Muscle of leg (tissue), 11 donors: ENCODE results near the gene CHSY3. TPM values are rescaled to one million over a fixed set of nuclear protein-coding genes. Genes with fewer than 3 reads are reported as not detected.

Experiments
- DNase-seq: peaks from one replicate; pipeline ENCODE4 v3.0.0; 2013
- H3K27ac ChIP-seq: one replicate; pipeline ENCODE4 v1.5.1; 2013; ENCODE audit warnings: mild to moderate bottlenecking, low read length, control low read depth
- H3K27me3 ChIP-seq: one replicate; pipeline ENCODE4 v1.6.1; 2013; ENCODE audit warnings: low read length; ENCODE audit not compliant: control insufficient read depth, insufficient read depth
- H3K36me3 ChIP-seq: one replicate; pipeline ENCODE4 v1.6.1; 2013; ENCODE audit warnings: low read length; ENCODE audit not compliant: control insufficient read depth, insufficient read depth
- H3K4me1 ChIP-seq: one replicate; pipeline ENCODE4 v1.6.1; 2013; ENCODE audit warnings: low read length; ENCODE audit not compliant: control insufficient read depth, insufficient read depth
- H3K4me3 ChIP-seq: one replicate; pipeline ENCODE4 v1.5.1; 2013; ENCODE audit warnings: low read length, control low read depth
- H3K9me3 ChIP-seq: replicated peaks from 2 replicates; pipeline ENCODE4 v1.6.1; 2013; ENCODE audit warnings: low read depth, low read length; ENCODE audit not compliant: control insufficient read depth
- WGBS: methylation state at CpG from one replicate; pipeline ENCODE4 v1.1.5; 2013; ENCODE audit warnings: missing lambda C conversion rate; ENCODE audit not compliant: insufficient coverage; 5-methylcytosine and 5-hydroxymethylcytosine counted together
- polyA plus RNA-seq, 8 donors: library from polyadenylated mRNA; unstranded; fragments of 120-200 nt; gene quantifications; one replicate each; pipeline versions ENCODE4 v1.2.1 to v1.2.3, GENCODE V29; 2013; ENCODE audit warnings: inconsistent platforms in 1 of 8, low replicate concordance in 1 of 8; ENCODE audit not compliant: insufficient read length in 8 of 8, insufficient read depth in 1 of 8
- total RNA-seq: library from RNA; stranded (reverse); fragments of 120-200 nt; gene quantifications from one replicate; pipeline ENCODE4 v1.2.4, GENCODE V29; 2013

CHSY3 gene
- total and polyA plus RNA-seq, 9 donors: 4.5 to 9.3 (median 6.3) TPM

DNA sequence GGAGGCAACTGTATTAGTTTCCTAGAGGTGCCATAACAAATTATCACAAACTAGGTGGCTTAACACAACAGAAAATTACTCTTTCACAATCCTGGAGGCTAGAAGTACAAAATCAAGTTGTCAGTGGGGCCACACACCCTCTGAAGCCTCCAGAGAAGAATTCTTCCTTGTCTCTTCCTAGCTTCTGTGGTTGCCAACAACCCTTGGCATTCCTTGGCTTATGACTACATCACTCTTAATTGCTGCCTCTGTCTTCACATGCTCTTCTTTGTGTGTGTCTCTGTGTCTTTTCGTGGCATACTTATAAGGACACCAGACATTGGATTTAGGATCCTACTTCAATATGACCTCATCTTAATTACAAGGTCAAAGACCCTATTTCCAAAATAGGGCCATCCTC, 327.5 kb downstream of the CHSY3 start:
- no peak overlapping the region for H3K27ac ChIP-seq
- no peaks in the 10 kb centered on the region for H3K27me3 ChIP-seq
- H3K9me3 ChIP-seq: no peaks in the 10 kb centered on the region
- no CpG with 5 or more reads among the region's 1 CpG for WGBS
- no peak for DNase-seq
- no peaks in the 10 kb centered on the region for H3K36me3 ChIP-seq
- no peak overlapping the region for H3K4me3 ChIP-seq
- no peaks in the 10 kb centered on the region for H3K4me1 ChIP-seq

DNA sequence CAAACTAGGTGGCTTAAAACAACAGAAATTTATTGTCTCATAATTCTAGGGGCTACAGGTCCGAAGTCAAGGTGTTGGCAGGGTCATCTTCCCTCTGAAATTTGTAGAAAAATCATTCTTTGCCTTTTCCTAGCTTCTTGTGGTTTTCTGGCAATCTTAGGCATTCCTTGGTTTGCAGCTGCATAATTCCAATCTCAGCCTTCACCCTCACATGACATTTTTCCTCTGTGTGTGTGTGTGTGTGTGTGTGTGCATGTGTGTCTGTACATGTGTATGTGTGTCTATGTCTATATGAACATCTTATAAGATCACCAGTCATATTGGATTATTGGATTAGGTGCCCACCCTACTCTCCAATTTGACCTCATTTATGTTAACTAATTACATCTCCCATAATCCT, 330.6 kb downstream of the CHSY3 start:
- no peak for DNase-seq
- no peak overlapping the region for H3K4me3 ChIP-seq
- no peaks in the 10 kb centered on the region for H3K4me1 ChIP-seq
- no peaks in the 10 kb centered on the region for H3K9me3 ChIP-seq
- H3K27ac ChIP-seq: no peak overlapping the region
- no CpG with 5 or more reads among the region's 1 CpG for WGBS
- H3K36me3 ChIP-seq: no peaks in the 10 kb centered on the region
- no peaks in the 10 kb centered on the region for H3K27me3 ChIP-seq

Other genes starting within 250 kb of the CHSY3 start
- 0.09 TPM for gene MINAR2, start 156.4 kb upstream of the CHSY3 start, total RNA-seq
- under 1 TPM; 0.10 to 0.39 (median 0.19) TPM for gene MINAR2, start 156.4 kb upstream of the CHSY3 start, polyA plus RNA-seq